ENCODE results near the gene HSPB6.

The HSPB6 gene

GRCh38 chr19:35714601-35715354 is 42.1 kb downstream of the HSPB6 start:
- WGBS (ENCODE audit: insufficient coverage, insufficient read length) = no CpG with 5 or more reads among the region's 14 CpGs
- no peaks in the 10 kb centered on the region for H3K9me3 ChIP-seq (ENCODE audit: control insufficient read depth, insufficient read depth, low read length)
- no peaks in the 10 kb centered on the region for H3K27me3 ChIP-seq (ENCODE audit: control insufficient read depth, insufficient read depth, low read length)
- no peak overlapping the region for H3K4me3 ChIP-seq (ENCODE audit: low read length)
- peaks cover under 1% of the 10 kb centered on the region; the same call in 1 of the 2 replicates for H3K36me3 ChIP-seq (ENCODE audit: control insufficient read depth, insufficient read depth, low read length)
- DNase-seq (ENCODE audit: low read depth, low spot score) = no peak
- no peak overlapping the region for H3K27ac ChIP-seq (ENCODE audit: low read length)
- H3K4me1 ChIP-seq (ENCODE audit: control insufficient read depth, insufficient read depth, low read length) = peaks cover 8% of the 10 kb centered on the region

GRCh38 chr19:35713904-35714495 is 42.8 kb downstream of the HSPB6 start:
- H3K4me1 ChIP-seq (ENCODE audit: control insufficient read depth, insufficient read depth, low read length) = peaks cover 8% of the 10 kb centered on the region
- WGBS (ENCODE audit: insufficient coverage, insufficient read length) = no CpG with 5 or more reads among the region's 12 CpGs
- no peak for DNase-seq (ENCODE audit: low read depth, low spot score)
- no peaks in the 10 kb centered on the region for H3K27me3 ChIP-seq (ENCODE audit: control insufficient read depth, insufficient read depth, low read length)
- H3K4me3 ChIP-seq (ENCODE audit: low read length) = no peak overlapping the region
- no peaks in the 10 kb centered on the region for H3K9me3 ChIP-seq (ENCODE audit: control insufficient read depth, insufficient read depth, low read length)
- H3K36me3 ChIP-seq (ENCODE audit: control insufficient read depth, insufficient read depth, low read length) = no peaks in the 10 kb centered on the region
- H3K27ac ChIP-seq (ENCODE audit: low read length) = no peak overlapping the region

GRCh38 chr19:35713506-35713850 is 43.4 kb downstream of the HSPB6 start:
- no peak for DNase-seq (ENCODE audit: low read depth, low spot score)
- no CpG with 5 or more reads among the region's 2 CpGs for WGBS (ENCODE audit: insufficient coverage, insufficient read length)
- peaks cover 8% of the 10 kb centered on the region for H3K4me1 ChIP-seq (ENCODE audit: control insufficient read depth, insufficient read depth, low read length)
- no peak overlapping the region for H3K4me3 ChIP-seq (ENCODE audit: low read length)
- no peaks in the 10 kb centered on the region for H3K27me3 ChIP-seq (ENCODE audit: control insufficient read depth, insufficient read depth, low read length)
- H3K27ac ChIP-seq (ENCODE audit: low read length) = no peak overlapping the region
- H3K9me3 ChIP-seq (ENCODE audit: control insufficient read depth, insufficient read depth, low read length) = no peaks in the 10 kb centered on the region
- no peaks in the 10 kb centered on the region for H3K36me3 ChIP-seq (ENCODE audit: control insufficient read depth, insufficient read depth, low read length)

GRCh38 chr19:35712567-35713505 is 44.0 kb downstream of the HSPB6 start:
- no CpG with 5 or more reads among the region's 11 CpGs for WGBS (ENCODE audit: insufficient coverage, insufficient read length)

GRCh38 chr19:35710784-35711723 is 45.8 kb downstream of the HSPB6 start:
- Histone ChIP-seq H3K27ac (ENCODE audit: low read length) (no peak overlapping the region), H3K4me3 (ENCODE audit: low read length) (no peak overlapping the region), H3K36me3 (ENCODE audit: control insufficient read depth, insufficient read depth, low read length) (no peaks in the 10 kb centered on the region), H3K9me3 (ENCODE audit: control insufficient read depth, insufficient read depth, low read length) (no peaks in the 10 kb centered on the region), H3K4me1 (ENCODE audit: control insufficient read depth, insufficient read depth, low read length) (peaks cover 8% of the 10 kb centered on the region), H3K27me3 (ENCODE audit: control insufficient read depth, insufficient read depth, low read length) (no peaks in the 10 kb centered on the region)
- DNase-seq (ENCODE audit: low read depth, low spot score) = no peak
- WGBS (ENCODE audit: insufficient coverage, insufficient read length) = no CpG with 5 or more reads among the region's 13 CpGs

More at GRCh38 chr19:35712567-35713505, 44.0 kb downstream of the HSPB6 start:
- Histone ChIP-seq H3K4me1 (ENCODE audit: control insufficient read depth, insufficient read depth, low read length) (peaks cover 8% of the 10 kb centered on the region), H3K36me3 (ENCODE audit: control insufficient read depth, insufficient read depth, low read length) (no peaks in the 10 kb centered on the region), H3K4me3 (ENCODE audit: low read length) (no peak overlapping the region), H3K27ac (ENCODE audit: low read length) (no peak overlapping the region), H3K27me3 (ENCODE audit: control insufficient read depth, insufficient read depth, low read length) (no peaks in the 10 kb centered on the region), H3K9me3 (ENCODE audit: control insufficient read depth, insufficient read depth, low read length) (no peaks in the 10 kb centered on the region)
- DNase-seq (ENCODE audit: low read depth, low spot score) = no peak

GRCh38 chr19:35708391-35708790 is 48.4 kb downstream of the HSPB6 start:
- no peaks in the 10 kb centered on the region for H3K9me3 ChIP-seq (ENCODE audit: control insufficient read depth, insufficient read depth, low read length)
- no peak overlapping the region for H3K27ac ChIP-seq (ENCODE audit: low read length)
- no peaks in the 10 kb centered on the region; the same call in 1 of the 2 replicates for H3K27me3 ChIP-seq (ENCODE audit: control insufficient read depth, insufficient read depth, low read length)
- WGBS (ENCODE audit: insufficient coverage, insufficient read length) = no CpG with 5 or more reads among the region's 1 CpG
- H3K4me1 ChIP-seq (ENCODE audit: control insufficient read depth, insufficient read depth, low read length) = no peaks in the 10 kb centered on the region
- no peaks in the 10 kb centered on the region for H3K36me3 ChIP-seq (ENCODE audit: control insufficient read depth, insufficient read depth, low read length)
- H3K4me3 ChIP-seq (ENCODE audit: low read length) = no peak overlapping the region
- DNase-seq (ENCODE audit: low read depth, low spot score) = no peak

Measured in iPS DF 6.9 (cell line).